Brain microvascular endothelial cell (primary cell): ENCODE data around the gene CDH2.

Experiments
- DNase-seq: peaks from one replicate; pipeline ENCODE4 v3.0.0-alpha.2; 2020
- H3K27ac ChIP-seq: fragments of 250-450 bp; sonication (Bioruptor Pico); 2 replicates; pipeline ENCODE4 v1.5.1; 2020; ENCODE audit warnings: mild to moderate bottlenecking, moderate library complexity
- H3K27me3 ChIP-seq: fragments of 250-450 bp; sonication (Bioruptor Pico); replicated peaks from 2 replicates; pipeline ENCODE4 v1.5.1; 2020; ENCODE audit warnings: mild to moderate bottlenecking
- H3K36me3 ChIP-seq: fragments of 250-450 bp; sonication (Bioruptor Pico); replicated peaks from 2 replicates; pipeline ENCODE4 v1.5.1; 2020; ENCODE audit warnings: mild to moderate bottlenecking
- H3K4me3 ChIP-seq: 2 replicates; pipeline ENCODE4 v1.5.1; 2011; ENCODE audit warnings: low read depth, mild to moderate bottlenecking, control low read depth, low read length, moderate library complexity
- CTCF ChIP-seq: IDR thresholded peaks from 2 replicates; pipeline ENCODE4 v1.5.1; 2011; ENCODE audit warnings: low read depth, mild to moderate bottlenecking, moderate library complexity, low read length, control low read depth, inconsistent platforms; ENCODE audit errors: missing control alignments
- in situ Hi-C: cut with HindIII; loops from 2 replicates; pipeline ENCODE4 v1.10.0; 2017; ENCODE audit warnings: low sequenced_read_pairs, low pct_ligation_motif_present

CDH2 gene

GRCh38 chr18:28124131-28125029 is 52.5 kb downstream of the CDH2 start:
- no peak for DNase-seq
- H3K36me3 ChIP-seq, result no peaks in the 10 kb centered on the region
- H3K27me3 ChIP-seq, result no peaks in the 10 kb centered on the region
- H3K27ac ChIP-seq, result no peak overlapping the region
- in situ Hi-C loops, result no loop called here
- TF ChIP-seq CTCF, result no peak
- H3K4me3 ChIP-seq, result no peak overlapping the region

GRCh38 chr18:28123401-28124030 is 53.4 kb downstream of the CDH2 start:
- in situ Hi-C loops, result no loop called here
- DNase-seq, result no peak
- Histone ChIP-seq H3K4me3 (no peak overlapping the region), H3K27me3 (no peaks in the 10 kb centered on the region), H3K36me3 (no peaks in the 10 kb centered on the region), H3K27ac (no peak overlapping the region)
- TF ChIP-seq CTCF, result no peak

DNA sequence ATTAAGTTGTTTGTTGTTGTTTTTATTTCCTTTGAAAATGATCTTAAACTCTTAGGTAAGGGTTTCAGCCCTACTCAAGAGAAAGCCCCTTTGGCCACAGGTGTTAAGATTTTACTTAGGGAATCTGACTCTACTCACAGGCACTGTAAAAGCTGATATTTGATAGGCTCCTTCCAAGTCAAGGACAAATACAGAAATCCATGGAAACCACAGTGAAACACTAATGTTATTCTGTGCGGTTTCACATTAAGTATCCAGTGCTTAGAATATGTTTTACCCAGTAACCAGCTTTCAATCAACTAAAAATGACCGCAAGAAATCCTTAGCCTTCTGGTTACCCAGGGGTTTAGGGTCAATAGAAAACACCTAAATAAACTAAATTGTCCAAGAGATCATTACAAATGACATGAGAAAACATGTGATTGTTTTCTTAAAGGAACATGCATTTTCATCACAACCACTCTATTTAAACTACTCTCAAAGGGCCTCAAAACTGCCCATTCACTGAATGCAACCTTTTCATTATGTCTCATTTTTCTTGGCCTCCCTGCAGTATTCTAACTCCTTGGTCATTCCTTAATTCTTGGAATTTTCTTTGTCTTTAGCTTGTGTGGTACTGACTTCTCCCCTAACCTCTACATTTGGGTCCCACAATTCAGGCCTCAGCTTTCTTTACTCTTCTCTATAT is 56.0 kb downstream of the CDH2 start:
- no peak for DNase-seq
- in situ Hi-C loops, result no loop called here

GRCh38 chr18:28116461-28116860 is 60.5 kb downstream of the CDH2 start:
- H3K4me3 ChIP-seq, result no peak overlapping the region
- no peaks in the 10 kb centered on the region for H3K27me3 ChIP-seq
- H3K36me3 ChIP-seq, result no peaks in the 10 kb centered on the region
- in situ Hi-C loops, result no loop called here
- no peak for TF ChIP-seq CTCF
- DNase-seq, result no peak
- H3K27ac ChIP-seq, result peak overlapping the region; percentile 96

More for the DNA sequence above, 56.0 kb downstream of the CDH2 start:
- no peak overlapping the region for H3K4me3 ChIP-seq
- H3K27ac ChIP-seq, result no peak overlapping the region
- no peaks in the 10 kb centered on the region for H3K27me3 ChIP-seq
- no peak for TF ChIP-seq CTCF
- no peaks in the 10 kb centered on the region for H3K36me3 ChIP-seq

GRCh38 chr18:28115149-28115550 is 61.8 kb downstream of the CDH2 start:
- peak overlapping the region; percentile 96 for H3K27ac ChIP-seq
- H3K27me3 ChIP-seq, result no peaks in the 10 kb centered on the region
- DNase-seq, result peak; percentile 94
- in situ Hi-C loops, result no loop called here
- peak; percentile 8 for TF ChIP-seq CTCF
- peak overlapping the region; percentile 34 for H3K4me3 ChIP-seq
- H3K36me3 ChIP-seq, result no peaks in the 10 kb centered on the region
